Osteocyte (in vitro differentiated cells): ENCODE results near the gene GPC5. TPM values are rescaled to one million over a fixed set of nuclear protein-coding genes. Genes with fewer than 3 reads are reported as not detected.

ENCODE experiments used
- DNase-seq: peaks from one replicate; pipeline ENCODE4 v3.0.0; 2021; ENCODE audit warnings: mixed read lengths; ENCODE audit not compliant: unreplicated experiment; ENCODE audit errors: extremely low spot score
- H3K27ac Mint-ChIP-seq: one replicate; pipeline ENCODE4 v1.8.0; 2021; ENCODE audit warnings: mild to moderate bottlenecking, mixed read lengths; ENCODE audit not compliant: unreplicated experiment
- H3K27me3 Mint-ChIP-seq: one replicate; pipeline ENCODE4 v1.8.0; 2021; ENCODE audit warnings: mixed read lengths; ENCODE audit not compliant: unreplicated experiment
- H3K36me3 Mint-ChIP-seq: one replicate; pipeline ENCODE4 v1.8.0; 2021; ENCODE audit warnings: mixed read lengths; ENCODE audit not compliant: unreplicated experiment
- H3K4me1 Mint-ChIP-seq: one replicate; pipeline ENCODE4 v1.8.0; 2021; ENCODE audit warnings: mixed read lengths; ENCODE audit not compliant: unreplicated experiment
- H3K4me3 Mint-ChIP-seq: one replicate; pipeline ENCODE4 v1.8.0; 2021; ENCODE audit warnings: mild to moderate bottlenecking, moderate library complexity, mixed read lengths; ENCODE audit not compliant: unreplicated experiment
- H3K9me3 Mint-ChIP-seq: one replicate; pipeline ENCODE4 v1.8.0; 2021; ENCODE audit warnings: mixed read lengths; ENCODE audit not compliant: unreplicated experiment
- CTCF ChIP-seq: fragments of 200-600 bp; sonication (generic); IDR thresholded peaks from 2 replicates; pipeline ENCODE4 v1.5.0; 2021; ENCODE audit warnings: antibody characterized with exemption, mild to moderate bottlenecking, moderate library complexity
- total RNA-seq: library from RNA; stranded (reverse); gene quantifications from 2 replicates; pipeline ENCODE4 v1.2.1, GENCODE V29; 2021

GPC5 gene
- total RNA-seq, 1 donor from 2014 or later = 12.9 TPM

GRCh38 chr13:92578358-92578757, 1179.9 kb downstream of the GPC5 start:
- no peaks in the 10 kb centered on the region for H3K36me3 Mint-ChIP-seq
- peaks cover 11% of the 10 kb centered on the region for H3K9me3 Mint-ChIP-seq
- no peak overlapping the region for H3K27ac Mint-ChIP-seq
- DNase-seq = no peak
- no peak for TF ChIP-seq CTCF
- H3K27me3 Mint-ChIP-seq = peaks cover 20% of the 10 kb centered on the region
- H3K4me3 Mint-ChIP-seq = no peak overlapping the region
- H3K4me1 Mint-ChIP-seq = no peaks in the 10 kb centered on the region

- Mint-ChIP-seq H3K36me3 (no peaks in the 10 kb centered on the region), H3K27me3 (no peaks in the 10 kb centered on the region), H3K4me3 (no peak overlapping the region), H3K9me3 (peaks cover 5% of the 10 kb centered on the region), H3K27ac (no peak overlapping the region), H3K4me1 (no peaks in the 10 kb centered on the region)
- no peak for TF ChIP-seq CTCF
- no peak for DNase-seq
Measured at GRCh38 chr13:92589955-92590354, 1191.5 kb downstream of the GPC5 start.

- H3K9me3 Mint-ChIP-seq = peaks cover 5% of the 10 kb centered on the region
- no peak for DNase-seq
- no peaks in the 10 kb centered on the region for H3K36me3 Mint-ChIP-seq
- no peaks in the 10 kb centered on the region for H3K4me1 Mint-ChIP-seq
- no peak overlapping the region for H3K4me3 Mint-ChIP-seq
- no peak for TF ChIP-seq CTCF
- no peaks in the 10 kb centered on the region for H3K27me3 Mint-ChIP-seq
- no peak overlapping the region for H3K27ac Mint-ChIP-seq
Measured at GRCh38 chr13:92590503-92590908, 1192.1 kb downstream of the GPC5 start.

- H3K4me3 Mint-ChIP-seq = no peak overlapping the region
- TF ChIP-seq CTCF = no peak
- no peaks in the 10 kb centered on the region for H3K36me3 Mint-ChIP-seq
- H3K9me3 Mint-ChIP-seq = peaks cover 5% of the 10 kb centered on the region
- no peak overlapping the region for H3K27ac Mint-ChIP-seq
- no peaks in the 10 kb centered on the region for H3K4me1 Mint-ChIP-seq
- DNase-seq = no peak
- H3K27me3 Mint-ChIP-seq = no peaks in the 10 kb centered on the region
Measured at GRCh38 chr13:92591117-92591516, 1192.7 kb downstream of the GPC5 start.

GRCh38 chr13:92592757-92593156, 1194.3 kb downstream of the GPC5 start:
- TF ChIP-seq CTCF = no peak
- no peak for DNase-seq
- peaks cover 5% of the 10 kb centered on the region for H3K9me3 Mint-ChIP-seq
- H3K27ac Mint-ChIP-seq = no peak overlapping the region
- no peak overlapping the region for H3K4me3 Mint-ChIP-seq
- no peaks in the 10 kb centered on the region for H3K27me3 Mint-ChIP-seq
- no peaks in the 10 kb centered on the region for H3K36me3 Mint-ChIP-seq
- H3K4me1 Mint-ChIP-seq = no peaks in the 10 kb centered on the region
